ENCODE data around the gene NAALAD2. TPM values are rescaled to one million over a fixed set of nuclear protein-coding genes. Genes with fewer than 3 reads are reported as not detected.
"Not testable (repeated sequence)": the region's sequence is repeated elsewhere in the genome, so short reads cannot be mapped to it uniquely, and the experiment has no call there.

Gene NAALAD2
- total RNA-seq, 2 donors from 2014 or later, result not detected

GRCh38 chr11:90234977-90235376 is 100.5 kb downstream of the NAALAD2 start:
- Mint-ChIP-seq H3K4me3 (no peak overlapping the region), H3K27ac (no peak overlapping the region), H3K27me3 (peaks cover 12% of the 10 kb centered on the region), H3K36me3 (ENCODE audit: low read depth) (no peaks in the 10 kb centered on the region), H3K4me1 (peaks cover 4% of the 10 kb centered on the region)
- ATAC-seq, result no peak
- no peak for DNase-seq
- no peaks in the 10 kb centered on the region for H3K9me3 ChIP-seq (ENCODE audit: control insufficient read depth, low read length, poor library complexity, severe bottlenecking)

DNA sequence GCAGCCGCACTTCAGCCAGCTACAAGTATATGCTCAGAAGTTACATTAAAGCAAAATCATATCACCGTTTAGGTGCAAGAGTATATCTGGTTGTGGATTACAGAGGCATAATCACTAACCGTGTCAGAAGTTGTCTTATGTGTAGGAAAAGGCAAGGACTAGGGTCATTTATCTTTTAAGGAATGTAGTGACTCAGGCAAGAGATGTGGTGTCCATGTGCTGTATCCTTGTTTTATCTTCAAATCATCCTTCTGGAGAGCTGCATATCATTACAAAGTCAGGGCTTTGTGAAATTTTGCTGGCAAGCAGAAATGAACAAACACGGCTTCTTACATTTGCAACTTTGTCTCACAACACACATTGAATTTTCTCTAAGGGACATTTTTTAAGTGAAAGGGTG is 101.1 kb downstream of the NAALAD2 start:
- no peaks in the 10 kb centered on the region for H3K9me3 ChIP-seq (ENCODE audit: control insufficient read depth, low read length, poor library complexity, severe bottlenecking)
- no peak overlapping the region for H3K4me3 Mint-ChIP-seq
- DNase-seq (no peak), ATAC-seq (no peak)
- no peak overlapping the region for H3K27ac Mint-ChIP-seq
- H3K36me3 Mint-ChIP-seq (ENCODE audit: low read depth), result no peaks in the 10 kb centered on the region
- H3K27me3 Mint-ChIP-seq, result peaks cover 12% of the 10 kb centered on the region
- peaks cover 8% of the 10 kb centered on the region for H3K4me1 Mint-ChIP-seq

DNA sequence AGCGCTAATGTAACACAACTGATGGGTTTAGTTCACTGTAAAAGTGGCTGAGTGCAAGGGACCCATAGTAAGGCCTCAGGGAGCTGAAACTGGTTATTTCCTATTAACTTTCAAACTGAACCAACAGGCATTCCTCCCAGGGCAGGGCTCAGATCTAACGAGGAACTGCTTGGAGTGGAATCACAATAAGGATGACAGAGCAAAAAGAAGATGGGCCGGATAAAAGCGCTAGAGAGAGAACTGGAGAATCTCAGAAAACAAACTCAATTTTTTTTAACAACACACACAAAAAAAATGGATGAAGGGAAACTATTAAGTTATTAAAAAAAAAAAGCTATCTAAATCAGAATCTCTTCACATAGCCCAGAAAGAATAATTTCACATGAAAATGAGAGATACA is 102.5 kb downstream of the NAALAD2 start:
- ATAC-seq (no peak), DNase-seq (no peak)
- peaks cover 12% of the 10 kb centered on the region for H3K4me1 Mint-ChIP-seq
- no peak overlapping the region for H3K27ac Mint-ChIP-seq
- no peak overlapping the region for H3K4me3 Mint-ChIP-seq
- peaks cover 12% of the 10 kb centered on the region for H3K27me3 Mint-ChIP-seq
- no peaks in the 10 kb centered on the region for H3K9me3 ChIP-seq (ENCODE audit: control insufficient read depth, low read length, poor library complexity, severe bottlenecking)
- H3K36me3 Mint-ChIP-seq (ENCODE audit: low read depth), result no peaks in the 10 kb centered on the region

GRCh38 chr11:90239967-90240636 is 105.6 kb downstream of the NAALAD2 start:
- Mint-ChIP-seq H3K4me3 (peak overlapping the region; percentile 74), H3K27me3 (peaks cover 16% of the 10 kb centered on the region), H3K4me1 (peaks cover 17% of the 10 kb centered on the region), H3K27ac (peak overlapping the region; percentile 37)
- not testable (repeated sequence) for H3K9me3 ChIP-seq (ENCODE audit: control insufficient read depth, low read length, poor library complexity, severe bottlenecking); DNase-seq; H3K36me3 Mint-ChIP-seq (ENCODE audit: low read depth); ATAC-seq

GRCh38 chr11:90241414-90241813 is 107.0 kb downstream of the NAALAD2 start:
- Mint-ChIP-seq H3K4me1 (peaks cover 23% of the 10 kb centered on the region), H3K27me3 (peaks cover 13% of the 10 kb centered on the region), H3K4me3 (peak overlapping the region; percentile 21), H3K36me3 (ENCODE audit: low read depth) (peaks cover 5% of the 10 kb centered on the region), H3K27ac (no peak overlapping the region)
- H3K9me3 ChIP-seq (ENCODE audit: control insufficient read depth, low read length, poor library complexity, severe bottlenecking), result no peaks in the 10 kb centered on the region
- DNase-seq (no peak), ATAC-seq (no peak)

Other genes with a start within 250 kb of the NAALAD2 start
- gene TRIM49D1, start 212.4 kb upstream of the NAALAD2 start, total RNA-seq, result not detected
- not detected for gene TRIM49D2, start 210.6 kb upstream of the NAALAD2 start, total RNA-seq
- not detected for gene TRIM64, start 168.6 kb upstream of the NAALAD2 start, total RNA-seq
- gene TRIM49C, start 103.6 kb upstream of the NAALAD2 start, total RNA-seq, result not detected
- not detected for gene UBTFL1, start 48.7 kb upstream of the NAALAD2 start, total RNA-seq
- gene CHORDC1, start 88.4 kb downstream of the NAALAD2 start, total RNA-seq, result 10 to 100 TPM; 92.4 to 96.0 TPM

Data from T-helper 17 cell (primary cell).